HG02759 (cell line): ENCODE measurements around the gene B3GAT1.
"Not testable (repeated sequence)": the region's sequence is repeated elsewhere in the genome, so short reads cannot be mapped to it uniquely, and the experiment has no call there.

Experiments
- ATAC-seq: cut with Tn5 transposase; IDR thresholded peaks from one replicate; pipeline ENCODE4 v1.9.1; 2021; ENCODE audit warnings: mild to moderate bottlenecking, moderate library complexity; ENCODE audit not compliant: unreplicated experiment

B3GAT1 gene

GRCh38 chr11:134358856-134359490 lies 53.1 kb downstream of the B3GAT1 start:
- no peak for ATAC-seq

GRCh38 chr11:134358165-134358855 lies 53.7 kb downstream of the B3GAT1 start:
- no peak for ATAC-seq

- ATAC-seq, result no peak
Measured at GRCh38 chr11:134357545-134357839, 54.5 kb downstream of the B3GAT1 start.

- ATAC-seq, result no peak
Measured at GRCh38 chr11:134356656-134357544, 55.1 kb downstream of the B3GAT1 start.

GRCh38 chr11:134355656-134356055 lies 56.4 kb downstream of the B3GAT1 start:
- ATAC-seq, result no peak

- ATAC-seq, result no peak
Measured at GRCh38 chr11:134355136-134355535, 56.9 kb downstream of the B3GAT1 start.

GRCh38 chr11:134352111-134352510 lies 59.9 kb downstream of the B3GAT1 start:
- no peak for ATAC-seq

GRCh38 chr11:134350381-134350780 lies 61.7 kb downstream of the B3GAT1 start:
- peak; percentile 68 for ATAC-seq

- peak; percentile 9 for ATAC-seq
Measured at GRCh38 chr11:134349802-134350355, 62.2 kb downstream of the B3GAT1 start.

GRCh38 chr11:134349109-134349801 lies 62.8 kb downstream of the B3GAT1 start:
- ATAC-seq, result no peak

GRCh38 chr11:134347441-134347840 lies 64.6 kb downstream of the B3GAT1 start:
- ATAC-seq, result no peak

- no peak for ATAC-seq
Measured at GRCh38 chr11:134346976-134347350, 65.1 kb downstream of the B3GAT1 start.

GRCh38 chr11:134346101-134346975 lies 65.7 kb downstream of the B3GAT1 start:
- no peak for ATAC-seq

- no peak for ATAC-seq
Measured at GRCh38 chr11:134345237-134345550, 66.8 kb downstream of the B3GAT1 start.

- not testable (repeated sequence) for ATAC-seq
Measured at GRCh38 chr11:134344497-134345236, 67.4 kb downstream of the B3GAT1 start.

GRCh38 chr11:134343646-134344045 lies 68.4 kb downstream of the B3GAT1 start:
- no peak for ATAC-seq

- ATAC-seq, result no peak
Measured at GRCh38 chr11:134342572-134343340, 69.3 kb downstream of the B3GAT1 start.

- ATAC-seq, result no peak
Measured at GRCh38 chr11:134341805-134342571, 70.1 kb downstream of the B3GAT1 start.
